GM12878 (cell line): ENCODE measurements around the gene CTXND2. TPM values are rescaled to one million over a fixed set of nuclear protein-coding genes. Genes with fewer than 3 reads are reported as not detected.

Source experiments
- DPF2 ChIP-seq: fragments of 450-650 bp; IDR thresholded peaks from 2 replicates; pipeline ENCODE4 v1.6.1; 2017; ENCODE audit warnings: mild to moderate bottlenecking
- E2F4 ChIP-seq: IDR thresholded peaks from 2 replicates; pipeline ENCODE4 v1.6.1; 2012; ENCODE audit warnings: low read depth, low read length, improper control_type of control experiment
- EP300 ChIP-seq, 2 experiments: fragments of 150-350 bp in 1 of 2; IDR thresholded peaks; 2 replicates each; pipeline ENCODE4 v1.6.1; 2011 to 2012; ENCODE audit warnings: low read depth in 2 of 2, low read length in 2 of 2, borderline replicate concordance in 1 of 2, improper control_type of control experiment in 1 of 2, inconsistent platforms in 1 of 2; ENCODE audit not compliant: control insufficient read depth in 1 of 2
- NFIC ChIP-seq: IDR thresholded peaks from 2 replicates; pipeline ENCODE4 v1.6.1; 2012; ENCODE audit warnings: low read depth, mild to moderate bottlenecking, inconsistent platforms, low read length, moderate library complexity
- NR2C1 ChIP-seq: fragments of 450-650 bp; IDR thresholded peaks from 2 replicates; pipeline ENCODE4 v1.6.1; 2017; ENCODE audit warnings: antibody characterized with exemption, mild to moderate bottlenecking, moderate library complexity
- PBX3 ChIP-seq: IDR thresholded peaks from 2 replicates; pipeline ENCODE4 v1.6.1; 2011; ENCODE audit warnings: mild to moderate bottlenecking, low read depth, low read length, moderate library complexity; ENCODE audit not compliant: insufficient replicate concordance
- PML ChIP-seq: IDR thresholded peaks from 2 replicates; pipeline ENCODE4 v1.6.1; 2012; ENCODE audit warnings: low read length, inconsistent platforms
- POLR2A ChIP-seq: IDR thresholded peaks from 2 replicates; pipeline ENCODE4 v1.6.1; 2011; ENCODE audit warnings: low read depth, mild to moderate bottlenecking, low read length
- SMARCA5 ChIP-seq: fragments of 450-650 bp; IDR thresholded peaks from 2 replicates; pipeline ENCODE4 v1.6.1; 2017; ENCODE audit warnings: mild to moderate bottlenecking
- SPI1 ChIP-seq: IDR thresholded peaks from 2 replicates; pipeline ENCODE4 v1.6.1; 2011; ENCODE audit warnings: low read depth, mild to moderate bottlenecking, low read length, moderate library complexity, borderline replicate concordance; ENCODE audit not compliant: insufficient read depth
- TCF3 ChIP-seq: IDR thresholded peaks from 2 replicates; pipeline ENCODE4 v1.6.1; 2012; ENCODE audit warnings: low read depth, mild to moderate bottlenecking, low read length, borderline replicate concordance; ENCODE audit not compliant: insufficient read depth
- YY1 ChIP-seq: IDR thresholded peaks from 2 replicates; pipeline ENCODE4 v1.6.1; 2011; ENCODE audit warnings: low read depth, mild to moderate bottlenecking, low read length
- ZBTB11 ChIP-seq: fragments of 450-650 bp; formaldehyde crosslinking; IDR thresholded peaks from 2 replicates; pipeline ENCODE4 v1.5.0; 2022; ENCODE audit warnings: mild to moderate bottlenecking, missing genetic modification characterization
- polyA plus RNA-seq, 11 experiments: library from polyadenylated mRNA; depleted of rRNA in 4 of 11; unstranded in 6 of 11; stranded (reverse) in 5 of 11; fragments of >200 nt; fragmentation: Nextera tagmentation in 4 of 11; fragmentation: Illumina TruSeq in 1 of 11; extraction: Ambion mirVana in 4 of 11; extraction: Trizol in 1 of 11; gene quantifications; 1 replicate in 1 of 11; 2 replicates in 10 of 11; pipeline versions ENCODE4 v1.2.1 to v1.2.3, GENCODE V29; 2011 to 2016; ENCODE audit warnings: inconsistent platforms in 2 of 11, missing spikeins in 2 of 11, low read depth in 1 of 11
- total RNA-seq, 4 experiments: library from RNA; depleted of rRNA in 3 of 4; stranded (reverse); fragments of >200 nt in 3 of 4; fragmentation: Illumina TruSeq in 1 of 4; extraction: Trizol in 1 of 4; gene quantifications; 2 replicates each; pipeline versions ENCODE4 v1.2.1 to v1.2.3, GENCODE V29; 2013 to 2021
- TF ChIP-seq, protein P1 (sequence below): fragments of 450-650 bp; formaldehyde crosslinking; IDR thresholded peaks from 2 replicates; pipeline ENCODE4 v1.4.0; 2020; ENCODE audit warnings: mild to moderate bottlenecking, moderate library complexity
- TF ChIP-seq, protein P2 (sequence below): fragments of 450-650 bp; IDR thresholded peaks from 2 replicates; pipeline ENCODE4 v1.6.1; 2018; ENCODE audit warnings: mild to moderate bottlenecking, low read depth, moderate library complexity; ENCODE audit not compliant: partially characterized antibody

Gene CTXND2
- total and polyA plus RNA-seq, 10 of the 15 experiments (the other 5 are each of a cell fraction or from before 2014, with no cell fraction given): not detected

DNA sequence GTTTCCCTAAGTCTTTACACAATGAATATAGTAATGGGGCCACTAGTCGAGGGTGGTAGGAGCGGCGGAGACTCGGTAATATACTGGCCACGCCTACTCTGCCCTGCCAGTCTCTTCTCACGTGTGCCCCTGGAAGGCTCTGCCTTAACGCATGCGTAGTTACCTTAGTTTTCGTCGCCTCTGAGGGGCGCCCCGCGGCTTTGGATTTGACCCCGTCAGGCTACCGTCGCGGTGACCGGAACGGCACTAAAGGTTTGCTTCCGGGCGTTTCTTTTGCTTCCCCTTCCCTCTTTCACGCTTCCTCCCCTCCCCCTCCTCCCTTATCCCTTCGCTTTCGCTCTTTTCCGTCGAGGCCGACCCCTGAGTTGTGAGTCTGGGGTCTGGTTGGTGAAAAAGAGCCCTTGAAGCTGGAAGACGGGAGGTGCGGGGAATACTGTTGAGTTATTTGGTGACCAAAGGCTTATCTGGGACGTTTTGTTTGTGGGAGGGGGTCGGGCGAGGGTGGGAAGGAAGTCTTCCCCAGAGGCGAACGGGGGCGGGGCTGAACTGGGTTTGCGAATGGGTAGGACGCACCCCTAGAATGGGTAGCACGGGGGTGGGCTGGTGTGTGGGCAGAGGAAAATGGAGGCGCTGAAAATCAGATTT is 39.3 kb downstream of the CTXND2 start, which contains the start of gene SETDB1 (continued):
- TF ChIP-seq E2F4 (no peak), POLR2A (peak; percentile 71), NR2C1 (peak; percentile 97), YY1 (peak; percentile 53), SPI1 (peak; percentile 58; the same call in 1 of the 2 replicates), NFIC (no peak; the same call in 1 of the 2 replicates), PBX3 (peak; percentile 80), ZBTB11 (CRISPR knock-in tag) (no peak), EP300 (IDR thresholded peaks at IDR 0.05; ENCODE audit: borderline replicate concordance in 1 of 2, control insufficient read depth in 1 of 2, low read depth in 2 of 2, low read length in 2 of 2) (peak; percentile 26 to 38; a peak in 1 of 4 replicates), DPF2 (no peak), TCF3 (no peak), PML (peak; percentile 87), SMARCA5 (no peak)
- TF ChIP-seq, protein P1, sequence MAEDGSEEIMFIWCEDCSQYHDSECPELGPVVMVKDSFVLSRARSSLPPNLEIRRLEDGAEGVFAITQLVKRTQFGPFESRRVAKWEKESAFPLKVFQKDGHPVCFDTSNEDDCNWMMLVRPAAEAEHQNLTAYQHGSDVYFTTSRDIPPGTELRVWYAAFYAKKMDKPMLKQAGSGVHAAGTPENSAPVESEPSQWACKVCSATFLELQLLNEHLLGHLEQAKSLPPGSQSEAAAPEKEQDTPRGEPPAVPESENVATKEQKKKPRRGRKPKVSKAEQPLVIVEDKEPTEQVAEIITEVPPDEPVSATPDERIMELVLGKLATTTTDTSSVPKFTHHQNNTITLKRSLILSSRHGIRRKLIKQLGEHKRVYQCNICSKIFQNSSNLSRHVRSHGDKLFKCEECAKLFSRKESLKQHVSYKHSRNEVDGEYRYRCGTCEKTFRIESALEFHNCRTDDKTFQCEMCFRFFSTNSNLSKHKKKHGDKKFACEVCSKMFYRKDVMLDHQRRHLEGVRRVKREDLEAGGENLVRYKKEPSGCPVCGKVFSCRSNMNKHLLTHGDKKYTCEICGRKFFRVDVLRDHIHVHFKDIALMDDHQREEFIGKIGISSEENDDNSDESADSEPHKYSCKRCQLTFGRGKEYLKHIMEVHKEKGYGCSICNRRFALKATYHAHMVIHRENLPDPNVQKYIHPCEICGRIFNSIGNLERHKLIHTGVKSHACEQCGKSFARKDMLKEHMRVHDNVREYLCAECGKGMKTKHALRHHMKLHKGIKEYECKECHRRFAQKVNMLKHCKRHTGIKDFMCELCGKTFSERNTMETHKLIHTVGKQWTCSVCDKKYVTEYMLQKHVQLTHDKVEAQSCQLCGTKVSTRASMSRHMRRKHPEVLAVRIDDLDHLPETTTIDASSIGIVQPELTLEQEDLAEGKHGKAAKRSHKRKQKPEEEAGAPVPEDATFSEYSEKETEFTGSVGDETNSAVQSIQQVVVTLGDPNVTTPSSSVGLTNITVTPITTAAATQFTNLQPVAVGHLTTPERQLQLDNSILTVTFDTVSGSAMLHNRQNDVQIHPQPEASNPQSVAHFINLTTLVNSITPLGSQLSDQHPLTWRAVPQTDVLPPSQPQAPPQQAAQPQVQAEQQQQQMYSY: no peak
- TF ChIP-seq, protein P2, sequence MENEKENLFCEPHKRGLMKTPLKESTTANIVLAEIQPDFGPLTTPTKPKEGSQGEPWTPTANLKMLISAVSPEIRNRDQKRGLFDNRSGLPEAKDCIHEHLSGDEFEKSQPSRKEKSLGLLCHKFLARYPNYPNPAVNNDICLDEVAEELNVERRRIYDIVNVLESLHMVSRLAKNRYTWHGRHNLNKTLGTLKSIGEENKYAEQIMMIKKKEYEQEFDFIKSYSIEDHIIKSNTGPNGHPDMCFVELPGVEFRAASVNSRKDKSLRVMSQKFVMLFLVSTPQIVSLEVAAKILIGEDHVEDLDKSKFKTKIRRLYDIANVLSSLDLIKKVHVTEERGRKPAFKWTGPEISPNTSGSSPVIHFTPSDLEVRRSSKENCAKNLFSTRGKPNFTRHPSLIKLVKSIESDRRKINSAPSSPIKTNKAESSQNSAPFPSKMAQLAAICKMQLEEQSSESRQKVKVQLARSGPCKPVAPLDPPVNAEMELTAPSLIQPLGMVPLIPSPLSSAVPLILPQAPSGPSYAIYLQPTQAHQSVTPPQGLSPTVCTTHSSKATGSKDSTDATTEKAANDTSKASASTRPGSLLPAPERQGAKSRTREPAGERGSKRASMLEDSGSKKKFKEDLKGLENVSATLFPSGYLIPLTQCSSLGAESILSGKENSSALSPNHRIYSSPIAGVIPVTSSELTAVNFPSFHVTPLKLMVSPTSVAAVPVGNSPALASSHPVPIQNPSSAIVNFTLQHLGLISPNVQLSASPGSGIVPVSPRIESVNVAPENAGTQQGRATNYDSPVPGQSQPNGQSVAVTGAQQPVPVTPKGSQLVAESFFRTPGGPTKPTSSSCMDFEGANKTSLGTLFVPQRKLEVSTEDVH: peak; percentile 52
